SK-MEL-5 (cell line): ENCODE measurements around the gene MASP1. TPM values are rescaled to one million over a fixed set of nuclear protein-coding genes. Genes with fewer than 3 reads are reported as not detected.

ENCODE experiments used
- DNase-seq: peaks from one replicate; pipeline ENCODE4 v3.0.0-alpha.2; 2016; ENCODE audit warnings: low read depth, low spot score
- in situ Hi-C: cut with HindIII; loops from 2 replicates; pipeline ENCODE4 v1.10.0; 2016; ENCODE audit warnings: low sequenced_read_pairs, high pct_unique_total_duplicates, low pct_unique_long_range_greater_than_20kb
- total RNA-seq: library from RNA; depleted of rRNA; stranded (reverse); fragments of >200 nt; shearing (Covaris generic); gene quantifications from 2 replicates; pipeline ENCODE4 v1.2.3, GENCODE V29; 2014

The MASP1 gene
- total RNA-seq, 1 experiment from 2014 or later = not detected

- no peak for DNase-seq
- in situ Hi-C loops = no loop called here
Measured at GRCh38 chr3:187277129-187277462, 14.4 kb downstream of the MASP1 start.

DNA sequence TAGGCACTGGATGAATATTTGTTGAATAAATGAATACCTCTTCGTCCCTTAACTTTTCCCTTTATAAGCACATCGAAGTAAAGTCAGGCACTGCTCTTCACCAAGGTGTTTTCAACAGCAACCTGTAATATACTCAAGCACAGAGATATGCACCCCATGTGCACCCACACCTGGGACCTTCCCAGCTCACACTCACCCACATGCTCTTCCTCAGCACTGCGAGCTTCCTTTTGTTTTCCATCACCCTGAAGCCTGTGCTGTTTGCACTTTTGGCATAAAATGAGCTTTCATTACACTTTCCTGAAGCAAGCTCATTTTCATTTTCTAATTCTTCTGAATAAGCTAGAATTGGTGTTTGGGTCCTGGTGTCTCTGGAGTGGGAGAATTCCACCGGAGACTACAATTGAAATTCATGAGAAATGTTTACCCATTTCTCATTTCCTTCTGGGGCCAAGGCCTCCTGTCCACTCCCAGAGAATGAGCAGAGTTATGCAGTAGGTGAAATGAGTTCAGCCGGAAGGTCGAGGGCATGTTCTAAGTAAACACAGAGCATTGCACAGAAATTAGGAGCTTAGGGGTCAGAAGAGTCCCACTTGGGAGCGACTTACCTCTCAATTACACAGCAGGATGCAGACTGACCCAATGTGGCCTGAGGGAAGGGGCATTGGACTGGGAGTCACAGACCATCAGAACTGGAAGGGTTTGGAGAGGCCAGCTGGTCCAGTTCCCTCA, 15.0 kb downstream of the MASP1 start:
- in situ Hi-C loops = no loop called here
- DNase-seq = no peak

DNA sequence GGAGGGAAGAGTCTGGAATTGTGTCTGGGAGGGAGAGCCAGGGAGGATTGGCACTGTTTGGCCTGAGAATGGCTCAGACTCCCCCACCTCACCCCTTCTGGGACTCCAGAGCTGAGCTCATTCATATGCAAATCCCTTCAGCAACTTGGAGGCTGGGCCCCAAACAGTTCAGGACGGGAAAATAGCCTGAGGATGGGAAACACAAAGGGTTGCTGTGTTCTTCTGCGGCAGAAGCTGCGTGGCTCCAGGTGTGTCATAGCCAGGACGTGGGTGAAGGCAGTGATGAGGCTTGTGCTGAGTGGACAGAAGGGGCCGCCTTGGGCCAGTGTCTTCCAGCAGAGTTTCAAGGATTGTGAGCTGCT, 16.6 kb downstream of the MASP1 start:
- peak; percentile 20 for DNase-seq
- in situ Hi-C loops = no loop called here

- no peak for DNase-seq
- in situ Hi-C loops = no loop called here
Measured at GRCh38 chr3:187274315-187274976, 17.1 kb downstream of the MASP1 start.

GRCh38 chr3:187271582-187271981, 20.0 kb downstream of the MASP1 start:
- no peak for DNase-seq
- in situ Hi-C loops = no loop called here

GRCh38 chr3:187269486-187269885, 22.1 kb downstream of the MASP1 start:
- no peak for DNase-seq
- in situ Hi-C loops = no loop called here

DNA sequence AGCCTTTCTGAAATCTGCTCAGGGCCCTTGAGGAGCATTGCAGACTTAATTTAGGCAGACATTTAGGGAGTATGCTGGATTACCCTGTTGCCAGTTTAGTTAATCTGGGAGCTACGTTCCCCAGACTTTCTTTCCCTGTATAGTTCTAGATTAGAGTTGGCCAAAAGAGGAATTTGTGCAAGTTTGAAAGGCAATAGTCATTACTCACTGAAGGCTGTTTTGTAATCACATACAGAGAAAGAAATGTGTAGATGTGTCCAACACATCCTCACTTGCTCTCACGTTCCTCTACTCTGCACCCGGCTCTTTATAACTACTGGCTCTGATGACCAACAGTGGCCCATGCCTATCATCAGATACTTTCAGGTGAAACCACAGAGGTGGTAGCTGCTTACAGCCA, 24.2 kb downstream of the MASP1 start:
- in situ Hi-C loops = no loop called here
- DNase-seq = no peak

DNA sequence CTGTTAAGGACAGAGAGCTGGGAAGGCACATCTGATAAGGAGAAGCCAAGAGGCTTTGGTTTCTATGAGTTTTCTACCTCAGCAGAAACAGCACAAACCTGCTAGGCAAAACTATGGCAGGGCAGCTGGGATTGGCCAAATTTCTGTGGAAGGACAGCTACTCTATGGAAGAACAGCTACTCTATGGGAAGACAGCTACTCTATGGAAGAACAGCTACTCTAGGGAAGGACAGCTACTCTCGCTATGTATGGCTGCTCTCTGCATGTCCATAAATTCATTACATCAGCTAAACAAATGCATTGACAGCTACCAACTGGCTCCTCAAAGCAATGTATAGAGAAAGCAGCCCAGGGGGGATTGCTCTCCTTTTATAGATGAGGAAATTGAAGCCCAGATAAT, 24.8 kb downstream of the MASP1 start:
- in situ Hi-C loops = no loop called here

GRCh38 chr3:187265461-187265955, 26.0 kb downstream of the MASP1 start:
- DNase-seq = no peak
- in situ Hi-C loops = no loop called here

More for the DNA sequence above, 24.8 kb downstream of the MASP1 start:
- no peak for DNase-seq

GRCh38 chr3:187264911-187265310, 26.6 kb downstream of the MASP1 start:
- DNase-seq = no peak
- in situ Hi-C loops = no loop called here

DNA sequence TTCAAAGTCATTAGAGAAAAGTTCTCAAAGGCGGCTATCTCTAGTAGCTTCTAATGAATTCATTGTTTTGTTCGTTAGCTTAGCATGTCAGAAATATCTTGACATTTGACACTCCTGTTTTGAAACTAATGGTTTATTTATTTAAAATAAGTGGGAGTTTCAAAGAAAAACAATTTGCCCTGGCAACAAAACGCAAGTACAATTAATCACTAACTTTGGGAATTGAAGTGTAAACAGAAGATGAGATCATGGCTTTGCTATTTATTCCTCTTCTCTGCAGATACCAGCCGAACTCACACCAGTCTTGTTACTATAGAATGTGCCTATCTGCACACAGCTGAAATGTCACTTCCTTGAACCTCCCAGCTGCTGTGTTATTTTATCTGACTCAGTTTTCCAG, 27.5 kb downstream of the MASP1 start:
- in situ Hi-C loops = no loop called here
- DNase-seq = no peak

DNA sequence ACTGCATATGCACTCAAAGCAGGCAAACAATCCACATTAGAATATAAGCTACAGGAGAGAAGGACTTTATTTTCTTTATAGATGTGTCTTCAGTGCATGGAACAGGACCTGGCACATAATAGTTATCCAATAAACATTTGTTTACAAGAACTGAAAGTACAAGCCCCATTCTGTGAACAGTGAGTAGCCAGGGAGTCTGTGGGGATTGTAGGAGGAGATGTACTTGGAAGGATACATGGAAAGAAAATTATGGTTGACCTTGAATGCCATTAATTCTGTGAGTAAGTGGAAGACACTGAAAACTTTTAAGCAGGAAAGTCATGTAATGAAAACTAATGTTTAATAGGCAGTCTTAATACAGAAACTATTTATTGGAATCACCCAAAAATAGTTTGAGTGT, 28.3 kb downstream of the MASP1 start:
- in situ Hi-C loops = no loop called here
- DNase-seq = no peak

DNA sequence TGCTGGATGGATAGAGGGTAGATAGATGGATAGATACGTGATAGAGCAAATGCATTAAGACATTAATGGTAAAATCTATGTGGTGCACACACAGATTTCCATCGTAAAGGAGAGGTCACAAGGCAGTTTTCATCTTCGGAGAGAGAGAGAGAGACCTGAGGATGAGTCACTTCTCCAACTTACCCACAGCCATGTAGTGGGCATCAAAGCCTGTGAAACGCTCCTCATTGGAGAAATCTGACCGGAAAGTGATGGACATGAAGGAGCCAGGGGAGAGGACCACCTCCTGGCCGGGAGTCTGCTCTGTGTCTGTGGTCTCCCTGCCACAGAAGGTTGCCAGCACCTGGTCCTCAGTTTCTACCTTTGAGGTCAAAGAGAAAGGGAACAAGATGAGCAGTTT, 29.2 kb downstream of the MASP1 start:
- no peak for DNase-seq
- in situ Hi-C loops = no loop called here

DNA sequence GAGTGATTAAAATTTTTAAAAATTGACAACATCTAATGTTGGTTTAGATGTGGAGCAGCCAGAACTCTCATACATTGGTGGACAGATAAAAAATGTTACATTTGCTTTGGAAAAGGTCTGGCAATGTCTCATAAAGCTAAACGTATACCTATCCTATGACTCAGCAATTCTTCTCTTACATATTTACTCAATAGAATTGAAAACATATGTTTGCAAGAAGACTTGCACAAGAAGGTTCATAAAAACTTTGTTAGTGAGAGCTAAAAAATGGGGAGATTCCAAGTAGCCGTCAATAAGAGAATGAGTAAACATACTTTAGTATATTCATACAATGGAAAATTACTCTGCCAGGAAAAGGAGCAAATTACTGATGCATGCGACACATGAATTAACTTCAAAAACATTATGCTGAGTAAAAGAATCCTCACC, 30.0 kb downstream of the MASP1 start:
- no peak for DNase-seq
- in situ Hi-C loops = no loop called here

DNA sequence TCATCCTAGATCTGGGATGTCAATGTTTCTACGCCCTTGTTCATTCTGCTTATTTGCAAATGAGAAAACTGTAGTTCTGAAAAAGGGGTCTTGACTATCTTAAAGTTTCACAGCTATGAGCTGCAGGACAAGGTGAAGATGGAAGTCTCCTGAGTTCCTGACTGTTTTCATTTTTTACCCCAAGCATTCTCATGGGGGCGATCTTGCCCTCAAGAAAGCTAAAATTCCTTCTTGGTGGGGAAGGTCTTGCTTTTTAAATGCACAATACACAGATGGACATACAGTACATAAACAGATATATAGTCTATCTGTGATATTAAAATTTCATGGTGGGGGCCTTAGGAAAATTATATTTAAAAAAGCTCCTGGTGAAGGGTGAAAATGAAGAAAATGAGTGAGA, 32.4 kb downstream of the MASP1 start:
- in situ Hi-C loops = no loop called here
- no peak for DNase-seq

- DNase-seq = no peak
- in situ Hi-C loops = no loop called here
Measured at GRCh38 chr3:187257992-187258692, 33.4 kb downstream of the MASP1 start.

- no peak for DNase-seq
- in situ Hi-C loops = no loop called here
Measured at GRCh38 chr3:187257471-187257870, 34.1 kb downstream of the MASP1 start.

DNA sequence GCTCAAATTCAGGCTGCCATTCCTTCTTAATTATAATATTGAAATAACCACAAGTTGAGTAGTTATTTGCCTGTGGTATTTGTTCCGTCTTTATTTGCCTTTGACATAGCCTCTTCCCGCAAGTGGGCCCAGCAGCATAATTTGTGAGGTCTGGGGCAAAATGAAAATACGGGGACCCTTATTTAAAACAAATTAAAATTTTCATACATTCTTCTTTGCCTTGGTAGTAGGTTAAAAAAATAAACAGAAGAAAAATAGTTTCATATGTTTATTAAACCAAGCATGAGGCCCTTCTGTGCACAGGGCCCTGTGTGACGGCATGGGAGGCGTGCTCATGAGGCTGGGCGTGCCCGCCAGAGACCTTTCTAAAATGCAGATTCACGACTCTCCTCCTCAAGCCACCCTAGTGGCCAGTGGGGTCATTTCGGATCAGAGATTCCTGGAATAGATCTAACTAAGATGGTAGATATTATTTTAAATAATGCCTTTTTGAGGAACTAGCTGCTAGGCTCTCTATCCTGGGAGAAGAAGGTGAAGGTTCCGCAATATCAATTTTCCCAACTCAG, 35.4 kb downstream of the MASP1 start:
- in situ Hi-C loops = no loop called here
- DNase-seq = no peak
